Medulla oblongata (tissue), 1 donor: ENCODE measurements around the gene ABCB10.
A peak's percentile ranks its signal among the peaks of the same experiment; 100 is the strongest.
"Not testable (repeated sequence)": the region's sequence is repeated elsewhere in the genome, so short reads cannot be mapped to it uniquely, and the experiment has no call there.

Experiments
- DNase-seq: peaks from one replicate; pipeline ENCODE4 v3.0.0-alpha.2; 2015; ENCODE audit errors: extremely low spot score

The ABCB10 gene

DNA sequence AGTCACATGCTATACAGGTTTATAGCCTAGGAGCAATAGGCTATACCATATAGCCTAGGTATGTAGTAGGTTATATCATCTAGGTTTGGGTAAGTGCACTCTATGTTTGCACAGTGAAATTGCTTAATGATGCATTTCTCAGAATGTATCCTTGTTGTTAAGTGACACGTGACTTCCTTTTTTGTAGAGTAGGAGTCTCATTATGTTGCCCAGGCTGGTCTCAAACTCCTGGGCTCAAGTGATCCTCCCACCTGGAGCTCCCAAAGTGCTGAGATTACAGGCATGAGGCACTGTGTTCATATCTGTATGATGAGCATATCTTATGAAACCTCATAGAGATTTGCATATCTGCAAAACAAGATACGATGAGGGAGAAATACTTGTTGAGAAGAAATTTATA is 13.8 kb upstream of the ABCB10 start:
- no peak for DNase-seq

- DNase-seq, result no peak
Observed at GRCh38 chr1:229570891-229571516, 12.5 kb upstream of the ABCB10 start.

DNA sequence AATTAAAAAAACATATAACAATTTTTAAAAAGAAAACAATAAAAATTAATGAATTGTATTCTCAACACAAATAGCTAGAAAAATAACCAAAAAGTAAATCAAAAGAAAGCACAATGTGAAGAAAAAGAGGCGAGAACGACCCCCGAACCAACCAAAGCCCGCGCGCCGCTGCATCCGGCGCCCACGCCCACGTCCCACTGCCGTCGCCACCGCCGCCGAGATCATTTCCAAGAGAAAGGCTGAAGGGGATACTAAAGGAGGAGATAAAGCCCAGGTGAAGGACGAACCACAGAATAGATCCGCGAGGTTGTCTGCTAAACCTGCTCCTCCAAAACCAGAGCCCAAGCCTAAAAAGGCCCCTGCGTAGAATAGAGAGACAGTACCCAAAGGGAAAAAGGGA is 11.8 kb upstream of the ABCB10 start:
- DNase-seq, result no peak

- peak; percentile 15 for DNase-seq
Observed at GRCh38 chr1:229567109-229567868, 8.8 kb upstream of the ABCB10 start.

- DNase-seq, result peak; percentile 63
Observed at GRCh38 chr1:229563701-229564100, 5.2 kb upstream of the ABCB10 start.

DNA sequence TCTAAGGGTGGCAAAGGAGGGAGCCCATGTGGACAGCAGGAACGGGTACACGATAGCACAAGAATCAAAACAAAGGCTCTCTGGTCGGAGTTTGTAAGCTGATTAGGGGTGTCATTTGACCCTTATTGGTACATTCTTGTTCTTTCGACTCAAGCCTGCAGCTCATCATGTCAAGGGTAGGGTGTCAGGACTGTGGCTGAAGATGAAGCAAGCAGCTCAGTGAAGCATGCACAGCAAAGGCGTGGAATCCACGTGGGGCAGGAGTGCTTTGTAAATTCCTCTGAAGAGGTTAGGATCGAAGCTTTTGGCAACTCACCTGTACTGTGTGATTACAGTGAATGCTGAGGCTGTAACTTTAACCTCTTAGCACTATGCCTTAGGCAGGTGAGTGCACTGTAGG is 4.7 kb upstream of the ABCB10 start:
- no peak for DNase-seq

DNA sequence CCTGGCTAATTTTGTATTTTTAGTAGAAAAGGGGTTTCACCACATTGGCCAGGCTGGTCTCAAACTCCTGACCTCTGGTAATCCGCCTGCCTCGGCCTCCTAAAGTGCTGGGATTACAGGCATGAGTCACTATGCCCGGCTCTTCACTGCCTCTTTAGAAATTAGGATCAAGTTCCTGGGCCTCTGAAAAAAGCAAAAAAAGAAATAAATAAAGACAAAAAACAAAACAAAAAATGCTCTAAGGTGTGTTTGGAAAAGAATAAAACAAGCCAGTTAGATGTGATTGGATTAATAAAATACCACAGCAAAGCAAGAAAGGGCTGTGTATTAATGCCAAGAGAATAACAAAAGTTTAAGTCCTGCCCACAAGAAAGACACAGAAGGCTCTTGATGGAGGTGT is 4.2 kb upstream of the ABCB10 start:
- DNase-seq, result no peak

DNA sequence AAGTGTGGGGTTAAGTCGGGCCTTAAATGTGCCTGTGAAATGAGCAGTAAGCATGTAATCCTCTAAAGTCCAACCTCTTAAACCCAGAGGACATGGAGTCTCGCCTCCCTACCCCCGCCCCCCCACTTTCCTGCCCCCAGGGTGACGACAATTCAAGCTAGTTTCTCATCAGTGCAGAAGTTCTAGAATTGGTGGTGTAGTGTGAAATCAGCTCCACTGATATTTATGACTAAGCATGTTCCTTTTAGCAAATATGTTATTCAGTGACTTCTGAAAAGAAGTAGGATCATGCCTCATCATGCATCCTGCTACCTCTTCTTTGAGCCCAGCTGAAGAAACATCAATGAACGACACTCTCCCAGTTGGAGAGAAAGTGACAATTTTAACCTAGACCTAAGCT is 2.6 kb upstream of the ABCB10 start:
- DNase-seq, result no peak

GRCh38 chr1:229560124-229560523 is 1.6 kb upstream of the ABCB10 start:
- not testable (repeated sequence) for DNase-seq

DNA sequence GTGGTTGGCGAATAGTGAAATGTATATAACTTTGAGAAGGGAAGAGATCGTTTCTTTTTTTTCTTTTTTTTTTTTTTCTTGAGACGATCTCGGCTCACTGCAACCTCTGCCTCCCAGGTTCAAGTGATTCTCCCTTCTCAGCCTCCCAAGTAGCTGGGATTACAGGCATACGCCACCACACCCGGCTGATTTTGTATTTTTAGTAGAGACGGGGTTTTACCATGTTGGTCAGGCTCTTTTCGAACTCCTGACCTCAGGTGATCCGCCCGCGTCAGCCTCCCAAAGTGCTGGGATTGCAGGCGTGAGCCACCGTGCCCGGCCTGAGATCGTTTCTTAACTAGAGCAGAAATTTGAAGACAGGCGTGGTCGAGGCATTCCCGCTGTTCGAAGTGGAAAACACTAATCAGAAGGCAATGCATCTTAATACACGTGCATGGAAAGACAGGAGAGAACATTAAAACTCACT is 862 bp upstream of the ABCB10 start:
- not testable (repeated sequence) for DNase-seq

DNA sequence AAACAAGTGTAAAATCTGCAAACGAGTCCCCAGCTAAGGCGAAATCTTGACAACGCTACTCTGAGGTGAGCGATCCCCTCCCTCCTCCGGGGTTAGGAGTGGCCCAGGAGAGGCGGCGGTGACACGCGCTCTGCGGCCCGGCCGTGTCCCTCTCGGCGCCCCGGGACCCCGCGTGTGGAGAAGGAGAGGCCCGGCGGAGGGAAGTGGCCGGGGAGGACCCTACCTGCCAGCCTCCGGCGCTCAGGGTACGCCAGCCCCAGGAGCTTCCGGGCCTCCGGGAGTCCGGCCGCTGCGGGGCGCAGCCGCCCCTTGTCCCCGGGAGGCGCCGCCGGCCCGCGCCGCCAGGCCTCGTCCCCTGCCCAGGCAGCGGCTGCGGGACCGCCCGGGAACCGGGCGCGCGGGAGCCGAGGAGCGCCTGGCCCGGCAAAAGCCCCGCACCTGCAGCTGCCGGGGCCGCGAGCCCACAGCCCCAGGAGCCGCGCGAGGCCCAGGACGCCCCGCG is 543 bp downstream of the ABCB10 start:
- DNase-seq, result peak; percentile 51

DNA sequence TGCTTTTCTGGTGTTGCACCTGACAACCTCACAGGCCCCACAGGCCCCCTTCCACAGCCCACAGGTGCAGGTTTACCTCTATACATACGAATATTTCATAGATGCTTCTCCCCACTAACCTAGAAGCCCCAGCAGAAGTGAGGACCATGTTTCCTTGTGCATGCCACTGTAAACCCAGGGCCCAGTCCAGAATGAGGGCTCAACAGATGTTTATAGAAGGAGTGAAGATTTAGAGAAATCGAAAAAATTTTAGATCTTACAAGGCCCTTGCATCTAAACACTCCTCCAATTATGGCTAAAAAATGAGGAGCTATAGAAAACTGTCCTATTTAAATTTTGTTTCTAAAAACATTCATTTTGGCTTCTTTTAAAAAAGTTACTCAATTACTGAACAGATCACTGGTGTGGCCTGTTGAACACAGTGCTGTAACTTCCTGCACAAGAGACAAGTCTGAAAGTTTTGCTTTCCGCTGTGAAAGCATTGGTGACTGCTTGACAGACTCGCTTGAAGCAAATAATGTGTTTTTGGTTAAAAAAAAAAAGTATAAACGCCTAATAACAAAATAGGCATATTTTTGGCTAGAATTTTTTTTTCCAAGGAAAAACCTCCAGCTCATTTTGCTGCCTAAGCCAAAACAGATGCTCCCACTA is 1.2 kb downstream of the ABCB10 start:
- DNase-seq, result peak; percentile 32

- DNase-seq, result no peak
Observed at GRCh38 chr1:229554886-229555621, 3.5 kb downstream of the ABCB10 start.

- DNase-seq, result no peak
Observed at GRCh38 chr1:229553621-229554130, 4.8 kb downstream of the ABCB10 start.

DNA sequence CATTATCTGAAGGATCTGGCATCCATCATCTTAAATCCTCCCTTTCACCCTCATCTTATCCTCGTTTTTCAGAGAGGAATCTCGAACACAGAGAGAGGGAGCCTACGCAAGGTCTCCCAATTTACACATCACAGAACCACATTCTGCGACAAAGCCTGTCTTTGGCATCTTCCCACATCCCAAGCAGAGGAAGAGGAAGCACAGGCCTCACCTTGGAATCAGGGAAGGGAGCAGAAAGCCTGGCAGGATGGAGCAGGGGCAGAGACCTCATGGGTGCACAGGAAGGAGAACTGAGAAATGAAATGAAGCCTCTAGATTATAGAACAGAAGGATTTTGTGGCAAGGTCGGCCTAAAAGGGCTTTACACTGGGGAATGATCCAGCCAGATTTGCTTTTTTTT is 5.8 kb downstream of the ABCB10 start:
- no peak for DNase-seq

DNA sequence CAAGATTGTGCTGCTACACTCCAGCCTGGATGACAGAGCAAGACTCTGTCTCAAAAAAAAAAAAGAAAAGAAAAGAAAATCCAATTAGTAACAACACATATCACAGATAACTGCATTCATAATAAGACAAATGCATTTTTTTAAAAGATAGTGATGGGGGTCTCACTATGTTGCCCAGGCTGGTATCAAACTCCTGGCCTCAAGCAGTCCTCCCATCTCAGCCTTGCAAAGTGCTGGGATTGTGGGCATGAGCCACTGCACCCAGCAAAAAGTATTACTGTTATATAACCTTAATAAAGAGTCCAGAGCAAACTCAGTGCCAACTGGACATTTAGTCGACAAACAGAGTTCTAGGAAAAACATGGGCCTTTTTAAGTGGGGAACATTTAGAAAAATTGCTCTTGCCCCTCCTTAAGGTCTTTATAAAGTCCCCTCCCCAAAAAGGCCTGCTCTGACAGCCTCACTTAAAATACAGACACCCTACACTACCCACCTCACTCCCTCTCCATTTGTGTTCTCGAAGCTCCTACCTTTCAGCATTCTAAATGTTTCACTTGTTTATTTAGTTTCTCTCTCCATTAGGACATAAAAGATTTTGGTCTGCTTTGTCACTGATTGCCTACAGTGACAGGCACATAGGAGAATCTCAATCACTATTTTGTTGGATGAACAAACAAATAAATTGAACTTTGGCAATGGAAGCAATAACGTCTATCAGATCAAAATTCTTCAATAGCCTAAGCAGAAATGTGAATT is 7.5 kb downstream of the ABCB10 start:
- no peak for DNase-seq

DNA sequence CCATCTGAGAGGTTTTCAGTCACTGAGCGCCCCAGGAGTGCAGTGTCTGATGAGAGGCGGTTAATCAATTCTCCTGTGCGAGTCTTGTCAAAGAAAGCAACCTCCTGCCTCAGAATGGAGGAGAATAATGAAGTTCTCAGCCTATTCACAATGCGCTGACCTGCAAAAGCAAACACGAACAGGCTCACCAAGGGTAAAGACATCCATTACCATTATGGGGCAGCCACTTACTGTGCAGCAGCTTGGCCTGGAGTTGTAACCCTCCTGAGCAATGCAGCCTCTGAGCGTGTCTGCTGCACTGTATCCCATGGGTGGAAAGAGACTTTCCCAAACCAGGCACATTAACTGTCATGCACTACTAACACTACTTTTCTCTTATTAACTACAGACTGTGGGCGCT is 11.0 kb downstream of the ABCB10 start:
- DNase-seq, result no peak

DNA sequence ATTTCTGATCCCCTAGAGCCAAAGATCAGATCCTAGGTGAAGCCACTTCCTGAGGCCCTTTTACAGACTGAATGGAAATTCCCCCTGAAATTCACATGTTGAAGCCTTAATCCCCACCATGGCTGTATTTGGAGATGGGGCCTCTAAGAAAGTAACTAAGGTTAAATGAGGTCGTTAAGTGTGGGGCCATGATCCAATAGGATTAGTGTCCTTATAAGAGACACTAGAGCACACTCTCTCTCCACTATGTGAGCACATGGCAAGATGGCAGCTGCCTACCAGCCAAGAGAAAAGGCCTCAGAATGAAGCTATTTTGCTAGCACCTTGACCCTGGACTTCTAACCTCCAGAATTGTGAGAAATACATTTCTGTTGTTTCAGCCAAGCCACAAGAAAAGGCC is 13.9 kb downstream of the ABCB10 start:
- no peak for DNase-seq

DNA sequence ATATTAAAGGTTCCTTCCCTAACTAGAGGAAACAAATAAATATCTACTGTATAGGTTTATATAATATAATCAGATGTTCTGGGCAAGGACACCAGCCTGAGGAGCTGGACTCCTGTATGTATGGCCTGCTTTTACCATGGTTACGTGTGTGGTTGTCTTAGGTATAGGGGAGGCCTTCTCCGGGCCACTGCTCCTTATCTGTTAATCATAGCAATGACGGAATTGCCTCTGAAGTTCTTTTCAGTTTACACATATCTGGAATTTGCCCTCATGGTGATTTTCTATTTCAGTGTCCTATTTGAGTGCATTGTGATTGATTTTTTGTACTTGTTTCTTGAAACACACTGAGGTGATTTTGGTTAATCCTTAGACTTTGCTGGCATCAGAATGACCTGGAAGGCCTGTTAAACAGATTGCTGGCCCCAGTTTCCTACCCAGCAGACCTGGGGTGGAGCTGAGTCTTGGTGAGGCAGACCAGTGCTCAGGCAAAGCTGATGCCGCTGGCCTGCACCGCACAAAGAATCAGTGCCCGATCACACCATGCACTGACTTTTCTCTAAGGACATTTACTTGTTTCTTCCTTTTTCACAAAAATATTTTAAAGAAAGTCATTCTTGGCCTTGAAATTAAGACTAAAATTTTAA is 18.5 kb downstream of the ABCB10 start:
- DNase-seq, result no peak

GRCh38 chr1:229538945-229539344 is 19.6 kb downstream of the ABCB10 start:
- no peak for DNase-seq

- no peak for DNase-seq
Observed at GRCh38 chr1:229537894-229538293, 20.6 kb downstream of the ABCB10 start.
